Stimulated activated CD4-positive, alpha-beta T cell treated with anti-CD3 and anti-CD28 coated beads, Interleukin-1b, Interleukin-23, amount 100 ng/mL, for 1 hour (primary cell): ENCODE results near the gene PGAP6.
A peak's percentile ranks its signal among the peaks of the same experiment; 100 is the strongest.
"Not testable (repeated sequence)": the region's sequence is repeated elsewhere in the genome, so short reads cannot be mapped to it uniquely, and the experiment has no call there.

Source experiments
- DNase-seq, 2 donors: peaks; one replicate each; pipeline ENCODE4 v3.0.0-alpha.2; 2020; ENCODE audit warnings: low read depth in 2 of 2

PGAP6 gene

GRCh38 chr16:367333-367903 is 14.4 kb downstream of the PGAP6 start:
- DNase-seq: no peak

DNA sequence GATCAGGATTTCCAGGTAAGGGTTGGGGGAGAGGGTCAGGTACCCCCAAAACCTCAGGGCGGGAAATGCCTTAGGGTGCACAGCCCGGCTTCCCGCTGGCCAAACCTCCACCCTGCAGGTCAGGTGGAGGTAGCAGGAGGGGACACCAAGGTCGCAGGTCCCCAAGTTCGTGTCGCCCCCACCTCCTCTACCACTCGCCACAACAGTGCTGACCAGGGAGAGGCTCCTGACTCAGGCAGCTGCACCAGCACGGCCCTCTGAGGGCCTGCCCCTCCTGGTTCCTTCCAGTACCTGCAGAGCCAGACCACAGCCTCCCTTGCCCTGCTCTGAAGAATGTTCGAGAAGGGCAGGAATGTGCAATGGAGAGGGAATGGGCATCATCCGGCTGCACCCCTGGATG is 15.3 kb downstream of the PGAP6 start:
- DNase-seq: no peak

DNA sequence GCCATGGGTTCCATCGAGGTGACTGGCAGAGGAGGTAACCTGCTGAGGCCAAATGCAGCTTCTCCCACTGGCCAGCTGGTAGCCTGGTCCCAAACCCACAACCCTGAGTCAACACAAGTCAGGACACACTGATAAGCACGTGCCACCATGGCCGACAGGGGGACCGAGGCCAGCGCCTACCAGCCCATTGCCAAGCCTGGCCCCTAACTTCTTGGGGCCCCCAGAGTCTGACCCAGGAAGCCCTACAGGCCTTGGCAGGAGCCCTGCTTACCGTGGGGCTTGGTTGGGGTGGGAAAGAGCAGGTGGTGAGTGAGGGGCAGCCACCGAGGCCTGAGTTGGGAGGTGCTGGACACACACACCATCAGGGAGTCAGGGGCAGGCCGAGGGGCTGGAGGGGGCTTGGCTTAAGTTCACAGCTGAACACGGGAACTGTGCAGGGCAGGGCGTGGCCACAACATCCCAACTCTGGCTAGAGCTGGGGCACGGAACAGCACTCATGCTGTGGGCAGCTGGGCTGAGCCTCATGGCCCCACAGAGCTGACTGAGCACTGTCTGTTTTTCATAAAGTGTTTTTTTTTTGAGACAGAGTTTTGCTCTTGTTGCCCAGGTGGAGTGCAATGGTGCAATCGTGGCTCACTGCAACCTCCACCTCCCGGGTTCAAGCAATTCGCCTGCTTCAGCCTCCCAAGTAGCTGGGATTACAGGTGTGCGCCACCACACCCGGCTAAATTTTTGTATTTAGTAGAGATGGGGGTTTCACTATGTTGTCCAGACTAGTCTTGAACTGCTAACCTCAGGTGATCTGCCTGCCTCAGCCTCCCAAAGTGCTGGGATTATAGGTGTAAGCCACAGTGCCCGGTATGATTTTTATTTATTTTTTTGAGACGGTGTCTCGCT is 16.9 kb downstream of the PGAP6 start:
- no peak for DNase-seq

DNA sequence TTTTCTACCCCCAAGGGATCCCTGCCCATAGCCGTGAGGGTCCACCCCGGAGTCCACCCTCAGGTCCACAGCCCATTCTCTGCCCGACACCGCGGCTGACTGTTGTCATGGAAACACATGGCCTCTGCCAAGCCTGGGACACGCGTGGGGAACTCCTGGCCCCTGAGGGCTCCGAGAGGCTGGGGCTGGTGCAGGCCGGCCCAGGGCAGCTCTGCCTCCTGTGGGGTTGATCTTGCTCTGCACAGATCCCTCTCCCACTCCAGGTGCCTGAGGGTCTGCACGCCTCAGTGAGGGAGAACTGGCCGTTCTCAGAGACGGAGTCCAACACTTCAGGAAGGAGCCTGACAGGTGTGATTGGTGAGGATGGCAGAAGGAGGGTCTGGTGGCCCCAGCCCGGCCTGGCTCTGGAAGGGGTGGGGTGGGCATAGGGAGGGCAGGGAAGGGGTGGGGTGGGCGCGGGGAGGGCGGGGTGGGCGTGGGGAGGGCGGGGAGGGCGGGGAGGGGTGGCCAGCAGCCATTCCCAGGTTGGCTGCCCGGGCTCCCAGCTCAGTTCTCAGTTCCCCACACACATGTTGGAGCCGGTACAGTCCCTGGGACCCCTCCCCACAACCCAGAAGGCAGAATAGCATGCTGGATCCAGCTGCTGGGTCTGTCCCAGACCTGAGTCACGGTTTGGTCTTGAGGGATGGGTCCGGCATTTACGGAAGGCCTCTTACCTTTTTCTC is 17.9 kb downstream of the PGAP6 start:
- DNase-seq: no peak

- no peak for DNase-seq
These were observed 18.5 kb downstream of the PGAP6 start for GRCh38 chr16:363110-363765.

DNA sequence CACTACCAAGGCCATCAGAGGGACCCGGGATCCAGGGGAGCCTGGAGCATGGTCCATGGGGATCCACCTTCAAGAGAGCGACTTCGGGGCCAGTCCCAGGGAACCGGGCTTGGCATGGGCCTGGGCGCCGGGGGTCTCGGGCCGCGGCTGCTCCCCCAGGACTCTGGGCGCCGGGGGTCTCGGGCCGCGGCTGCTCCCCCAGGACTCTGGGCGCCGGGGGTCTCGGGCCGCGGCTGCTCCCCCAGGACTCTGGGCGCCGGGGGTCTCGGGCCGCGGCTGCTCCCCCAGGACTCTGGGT is 19.1 kb downstream of the PGAP6 start:
- DNase-seq: not testable (repeated sequence)

- DNase-seq: peak in 1 of 2 donors; percentile 56
These were observed 19.7 kb downstream of the PGAP6 start for GRCh38 chr16:361872-362701.

DNA sequence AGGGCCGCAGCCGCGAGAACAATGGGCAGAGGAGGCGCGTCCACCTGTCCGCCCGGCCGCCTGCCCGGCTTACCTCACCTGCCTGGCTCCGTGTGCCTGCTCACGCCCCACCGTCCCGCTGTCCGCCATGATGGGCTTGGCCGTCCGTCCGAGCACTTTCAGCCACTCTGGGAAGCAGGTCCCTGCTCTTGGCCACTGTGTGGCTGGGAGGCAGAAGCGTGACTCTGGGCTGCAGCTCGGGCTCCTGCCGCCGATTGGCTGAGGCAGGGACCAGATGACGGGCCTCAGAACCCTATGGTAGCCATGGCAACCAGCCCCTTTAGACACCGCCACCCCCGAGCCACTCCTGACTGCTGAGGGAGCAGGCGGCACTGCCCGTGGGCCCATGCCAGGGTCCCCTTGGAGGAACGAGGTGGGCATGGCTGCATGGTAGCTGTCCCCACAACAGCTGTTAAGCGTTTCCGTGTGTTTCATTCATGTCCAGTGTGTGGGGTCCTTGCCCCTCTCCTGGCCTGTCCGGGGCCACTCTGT is 20.4 kb downstream of the PGAP6 start:
- DNase-seq: no peak

DNA sequence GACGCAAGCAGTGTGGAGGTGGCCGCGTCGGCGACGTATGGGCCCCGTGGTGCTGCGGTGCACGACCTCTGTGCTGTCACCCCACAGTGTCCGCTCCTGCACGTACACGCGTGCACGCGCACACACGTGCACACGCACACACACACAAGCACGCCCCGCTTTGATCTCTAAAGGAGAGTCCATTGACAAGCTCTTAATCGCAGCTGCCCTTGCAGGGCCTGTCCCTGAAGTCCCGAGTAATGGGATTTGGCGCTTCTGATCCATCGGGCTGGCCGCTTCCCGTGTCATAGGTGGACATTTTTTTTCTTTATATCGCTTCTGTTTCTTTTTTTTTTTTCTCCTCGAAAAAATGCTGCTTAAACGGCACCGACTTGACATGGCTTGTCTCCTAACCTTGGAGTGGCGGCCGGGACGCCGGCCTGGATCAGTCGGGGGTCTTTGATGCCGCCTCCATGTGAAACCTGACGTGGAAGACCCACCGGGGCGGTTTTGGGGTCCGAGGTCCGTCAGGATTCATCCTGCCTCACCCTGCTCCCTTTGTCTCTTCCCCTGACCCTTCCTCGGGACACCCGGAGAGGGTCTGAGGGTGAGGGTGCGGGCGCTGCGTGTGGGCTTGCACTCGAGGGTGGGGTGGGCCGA is 21.0 kb downstream of the PGAP6 start:
- DNase-seq: no peak

DNA sequence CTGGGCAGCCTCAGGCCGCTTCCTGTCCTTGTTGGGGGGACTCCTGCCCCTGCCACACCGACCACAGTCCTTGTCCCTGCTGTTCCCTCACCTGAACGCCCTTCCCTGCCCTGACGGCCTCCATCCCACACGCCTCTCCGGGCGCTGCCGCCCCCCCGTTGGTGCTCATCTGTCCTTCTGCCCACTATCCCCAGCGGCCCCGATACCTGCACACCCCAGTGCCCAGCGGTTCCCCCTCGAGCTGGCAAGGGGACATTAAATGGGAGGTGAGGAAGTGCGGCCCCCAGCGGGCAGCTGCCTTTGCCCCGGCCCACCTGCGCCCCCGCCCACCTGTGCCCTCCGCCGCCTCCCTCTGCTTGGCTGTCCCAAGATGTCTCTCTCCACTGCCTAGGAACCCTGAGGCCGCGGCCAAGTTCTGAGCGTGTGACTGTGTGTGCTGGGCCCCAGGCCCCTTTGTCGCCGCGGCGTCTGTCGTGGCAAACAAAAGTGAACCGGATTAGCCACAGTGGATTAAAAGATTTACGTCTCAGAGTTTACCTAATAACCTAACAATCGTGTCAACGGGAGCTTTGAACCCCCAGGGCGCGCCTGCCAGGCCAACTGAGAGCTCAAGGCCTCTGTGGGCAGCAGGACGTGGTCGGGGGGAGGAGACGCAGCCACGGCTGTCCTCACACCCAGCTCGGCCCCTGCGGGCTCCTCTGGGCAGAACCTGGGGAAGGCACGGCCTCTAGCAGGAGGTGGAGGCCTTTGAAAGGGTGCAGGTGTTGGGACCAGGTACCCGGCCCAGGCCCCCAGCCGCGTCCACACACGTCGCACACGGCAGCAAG is 21.7 kb downstream of the PGAP6 start:
- DNase-seq: no peak

- no peak for DNase-seq
These were observed 22.6 kb downstream of the PGAP6 start for GRCh38 chr16:359067-359763.

DNA sequence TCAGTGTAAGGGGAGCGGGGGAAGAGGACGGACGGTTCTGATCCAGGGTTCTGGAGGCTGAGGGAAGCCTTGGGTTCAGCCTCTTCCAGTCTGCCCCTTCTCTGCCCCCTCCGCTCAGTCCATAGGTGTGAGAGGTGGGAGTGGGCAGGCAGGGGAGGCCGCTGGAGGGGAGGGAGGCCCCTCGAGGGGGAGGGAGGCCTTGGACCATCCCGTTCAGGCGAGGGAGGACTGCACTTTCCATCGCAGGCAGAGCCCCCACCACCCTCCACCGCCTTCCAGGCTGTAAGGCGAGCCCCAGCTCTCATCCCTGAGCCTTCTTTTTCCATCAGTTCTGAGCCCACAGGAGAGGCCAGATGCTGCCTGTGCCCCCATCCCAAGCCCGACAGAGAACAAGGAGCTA is 25.0 kb downstream of the PGAP6 start:
- DNase-seq: no peak

GRCh38 chr16:354971-355461 is 26.8 kb downstream of the PGAP6 start:
- DNase-seq: no peak

DNA sequence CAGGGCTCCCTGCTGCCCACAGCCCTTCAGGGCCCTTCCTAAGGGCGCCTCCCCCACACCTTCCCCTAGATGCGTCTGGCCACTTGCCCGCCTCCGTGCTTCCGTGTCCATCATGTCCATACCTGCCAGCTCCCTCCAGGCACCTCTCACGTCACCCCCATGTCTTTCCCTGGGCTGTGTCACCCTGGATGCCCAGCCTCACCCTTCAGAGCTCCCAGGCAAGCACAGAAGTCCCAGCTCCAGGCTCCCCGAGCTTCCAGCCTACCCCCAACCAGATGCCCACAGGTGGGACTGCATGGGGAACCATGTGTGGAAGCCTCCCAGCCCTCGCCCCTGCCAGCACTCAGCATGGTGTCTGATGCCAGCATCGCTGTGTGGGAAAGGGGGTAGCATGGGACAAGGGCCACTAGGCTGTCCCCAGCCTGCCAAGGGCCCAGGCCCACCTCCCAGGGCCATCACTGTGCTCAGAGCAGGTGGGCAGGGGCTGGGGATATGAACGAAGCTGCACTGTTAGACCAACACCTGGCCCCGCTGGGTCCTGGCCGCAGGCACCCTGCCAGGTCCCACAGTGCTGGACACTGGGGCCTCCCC is 27.4 kb downstream of the PGAP6 start:
- no peak for DNase-seq

GRCh38 chr16:353404-354290 is 28.1 kb downstream of the PGAP6 start:
- DNase-seq: no peak

GRCh38 chr16:352547-353403 is 29.0 kb downstream of the PGAP6 start, which contains the start of gene AXIN1:
AXIN1 (minus strand) TSS chr16:352723; CDS start chr16:347025, 5,698 bp downstream.
- DNase-seq: peak; percentile 100
